ENCODE data around the gene DNAJC5G.
"Not testable (repeated sequence)": the region's sequence is repeated elsewhere in the genome, so short reads cannot be mapped to it uniquely, and the experiment has no call there.

The DNAJC5G gene

GRCh38 chr2:27312152-27312551 lies 36.9 kb downstream of the DNAJC5G start:
- DNase-seq: no peak

- DNase-seq: no peak
These were observed 38.8 kb downstream of the DNAJC5G start for GRCh38 chr2:27313882-27314645.

GRCh38 chr2:27314709-27315108 lies 39.5 kb downstream of the DNAJC5G start:
- no peak for DNase-seq

- DNase-seq: no peak
These were observed 39.9 kb downstream of the DNAJC5G start for GRCh38 chr2:27315122-27315521.

- DNase-seq: no peak
These were observed 41.6 kb downstream of the DNAJC5G start for GRCh38 chr2:27316655-27317412.

GRCh38 chr2:27319839-27320238 lies 44.6 kb downstream of the DNAJC5G start:
- not testable (repeated sequence) for DNase-seq

- no peak for DNase-seq
These were observed 45.8 kb downstream of the DNAJC5G start for GRCh38 chr2:27320958-27321543.

- no peak for DNase-seq
These were observed 47.1 kb downstream of the DNAJC5G start for GRCh38 chr2:27322301-27322765.

GRCh38 chr2:27322766-27323595 lies 47.7 kb downstream of the DNAJC5G start, which contains the start of gene MPV17:
MPV17 (minus strand) TSS chr2:27323097; CDS start chr2:27322517, 580 bp downstream.
- peak; percentile 75 for DNase-seq

- DNase-seq: no peak
These were observed 48.5 kb downstream of the DNAJC5G start for GRCh38 chr2:27323596-27324285.

GRCh38 chr2:27324720-27325119 lies 49.5 kb downstream of the DNAJC5G start:
- no peak for DNase-seq
